Activated CD8-positive, alpha-beta memory T cell treated with anti-CD3 and anti-CD28 coated beads for 48 hours (primary cell): ENCODE results near the gene KCNQ1.

Source experiments
- DNase-seq, 3 experiments: peaks; one replicate each; pipeline ENCODE4 v3.0.0-alpha.2; 2020; ENCODE audit warnings: low read depth in 2 of 3, low spot score in 2 of 3

KCNQ1 gene

GRCh38 chr11:2564588-2565425 lies 120.0 kb downstream of the KCNQ1 start:
- no peak for DNase-seq

- DNase-seq, result no peak
These were observed 120.8 kb downstream of the KCNQ1 start for GRCh38 chr11:2565447-2566222.

GRCh38 chr11:2566223-2567025 lies 121.6 kb downstream of the KCNQ1 start:
- no peak for DNase-seq

- DNase-seq, result no peak
These were observed 122.3 kb downstream of the KCNQ1 start for GRCh38 chr11:2567026-2567671.

GRCh38 chr11:2569321-2569721 lies 124.5 kb downstream of the KCNQ1 start:
- no peak for DNase-seq

GRCh38 chr11:2569731-2570210 lies 125.0 kb downstream of the KCNQ1 start:
- no peak for DNase-seq

- no peak for DNase-seq
These were observed 125.5 kb downstream of the KCNQ1 start for GRCh38 chr11:2570211-2570811.

- no peak for DNase-seq
These were observed 126.2 kb downstream of the KCNQ1 start for GRCh38 chr11:2570841-2571597.

- no peak for DNase-seq
These were observed 126.9 kb downstream of the KCNQ1 start for GRCh38 chr11:2571598-2572281.

GRCh38 chr11:2572491-2573239 lies 127.9 kb downstream of the KCNQ1 start:
- no peak for DNase-seq

- DNase-seq, result no peak
These were observed 128.6 kb downstream of the KCNQ1 start for GRCh38 chr11:2573240-2574042.

GRCh38 chr11:2574043-2574552 lies 129.3 kb downstream of the KCNQ1 start:
- no peak for DNase-seq

- DNase-seq, result no peak
These were observed 130.0 kb downstream of the KCNQ1 start for GRCh38 chr11:2574553-2575535.

- DNase-seq, result no peak
These were observed 130.8 kb downstream of the KCNQ1 start for GRCh38 chr11:2575591-2576051.

GRCh38 chr11:2576111-2576510 lies 131.3 kb downstream of the KCNQ1 start:
- DNase-seq, result no peak

- DNase-seq, result no peak
These were observed 131.7 kb downstream of the KCNQ1 start for GRCh38 chr11:2576549-2576948.
